ENCODE measurements around the gene RAB40A. TPM values are rescaled to one million over a fixed set of nuclear protein-coding genes. Genes with fewer than 3 reads are reported as not detected.

Gene RAB40A
- total and polyA plus RNA-seq, 2 donors (not counting 1 experiment from before 2014, with no cell fraction given) = 0.15 to 0.67 TPM

DNA sequence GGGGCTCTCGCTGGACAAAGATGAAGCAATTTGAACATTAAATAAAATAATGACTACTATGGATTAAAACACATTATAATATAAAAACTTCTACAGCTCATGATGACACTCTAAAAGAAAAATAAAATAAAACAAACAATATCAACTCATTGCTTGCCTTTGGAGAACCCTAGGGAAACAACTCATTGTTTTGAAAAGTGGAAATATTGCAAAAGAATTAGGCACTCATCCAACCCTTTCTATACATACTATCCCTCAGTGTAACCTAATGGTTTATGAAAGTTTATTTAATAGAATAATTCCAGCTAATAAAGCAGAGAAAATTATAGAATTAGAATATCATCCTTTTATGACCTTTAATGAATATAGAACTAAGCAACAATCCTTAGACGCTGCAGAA is 718 bp downstream of the RAB40A start:
- H3K27me3 Mint-ChIP-seq = no peaks in the 10 kb centered on the region
- H3K27ac Mint-ChIP-seq = no peak overlapping the region
- no peak overlapping the region for H3K4me3 Mint-ChIP-seq
- ChIA-PET CTCF (no interaction called here), POLR2A (no interaction called here)
- DNase-seq = no peak
- H3K4me2 ChIP-seq (replicated peaks; ENCODE audit: low read depth, low read length, poor library complexity, severe bottlenecking) = no peak overlapping the region
- WGBS (ENCODE audit: insufficient coverage) = no CpG with 5 or more reads among the region's 2 CpGs
- no peak overlapping the region for H3K27ac ChIP-seq (ENCODE audit: low read length in 2 of 2)
- no peak for ATAC-seq (ENCODE audit: low read depth)
- no peak overlapping the region for H3K4me3 ChIP-seq (ENCODE audit: control extremely low read depth in 1 of 5, extremely low read depth in 1 of 5, insufficient read depth in 1 of 5, low read depth in 2 of 5, low read length in 4 of 5)
- no peaks in the 10 kb centered on the region for H3K4me1 ChIP-seq (ENCODE audit: control insufficient read depth in 2 of 2, insufficient read depth in 2 of 2, low read length in 2 of 2)
- H3K36me3 ChIP-seq (replicated peaks in 1 of 2; ENCODE audit: control extremely low read depth in 1 of 2, control insufficient read depth in 1 of 2, extremely low read depth in 1 of 2, insufficient read depth in 2 of 2, low read length in 1 of 2) = no peaks in the 10 kb centered on the region
- no peak overlapping the region for H3K9ac ChIP-seq (ENCODE audit: low read length)
- intact Hi-C loops (cut with micrococcal nuclease) = no loop called here
- H3K27me3 ChIP-seq (replicated peaks in 1 of 4; ENCODE audit: control extremely low read depth in 1 of 4, control insufficient read depth in 3 of 4, insufficient read depth in 4 of 4, low read length in 3 of 4) = no peaks in the 10 kb centered on the region
- no peaks in the 10 kb centered on the region for H3K4me1 Mint-ChIP-seq
- no peaks in the 10 kb centered on the region for H3K79me2 ChIP-seq (ENCODE audit: control insufficient read depth, insufficient read depth, low read length)
- no peak overlapping the region for H2AFZ ChIP-seq (ENCODE audit: insufficient read depth, low read depth, low read length, poor library complexity, severe bottlenecking)
- no peaks in the 10 kb centered on the region for H3K9me3 ChIP-seq (ENCODE audit: control extremely low read depth in 1 of 3, control insufficient read depth in 2 of 3, insufficient read depth in 1 of 3, low read length in 2 of 3)
- no peaks in the 10 kb centered on the region for H3K9me3 Mint-ChIP-seq (ENCODE audit: insufficient read depth)
- no peaks in the 10 kb centered on the region for H4K20me1 ChIP-seq (ENCODE audit: control insufficient read depth, insufficient read depth, low read length, poor library complexity, severe bottlenecking)
- TF ChIP-seq EZH2 (IDR thresholded peaks at IDR 0.05; ENCODE audit: borderline replicate concordance, insufficient read depth, low read depth, low read length, poor library complexity, severe bottlenecking) = no peak
- TF ChIP-seq, protein P1, sequence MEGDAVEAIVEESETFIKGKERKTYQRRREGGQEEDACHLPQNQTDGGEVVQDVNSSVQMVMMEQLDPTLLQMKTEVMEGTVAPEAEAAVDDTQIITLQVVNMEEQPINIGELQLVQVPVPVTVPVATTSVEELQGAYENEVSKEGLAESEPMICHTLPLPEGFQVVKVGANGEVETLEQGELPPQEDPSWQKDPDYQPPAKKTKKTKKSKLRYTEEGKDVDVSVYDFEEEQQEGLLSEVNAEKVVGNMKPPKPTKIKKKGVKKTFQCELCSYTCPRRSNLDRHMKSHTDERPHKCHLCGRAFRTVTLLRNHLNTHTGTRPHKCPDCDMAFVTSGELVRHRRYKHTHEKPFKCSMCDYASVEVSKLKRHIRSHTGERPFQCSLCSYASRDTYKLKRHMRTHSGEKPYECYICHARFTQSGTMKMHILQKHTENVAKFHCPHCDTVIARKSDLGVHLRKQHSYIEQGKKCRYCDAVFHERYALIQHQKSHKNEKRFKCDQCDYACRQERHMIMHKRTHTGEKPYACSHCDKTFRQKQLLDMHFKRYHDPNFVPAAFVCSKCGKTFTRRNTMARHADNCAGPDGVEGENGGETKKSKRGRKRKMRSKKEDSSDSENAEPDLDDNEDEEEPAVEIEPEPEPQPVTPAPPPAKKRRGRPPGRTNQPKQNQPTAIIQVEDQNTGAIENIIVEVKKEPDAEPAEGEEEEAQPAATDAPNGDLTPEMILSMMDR (IDR thresholded peaks at IDR 0.05) = no peak

DNA sequence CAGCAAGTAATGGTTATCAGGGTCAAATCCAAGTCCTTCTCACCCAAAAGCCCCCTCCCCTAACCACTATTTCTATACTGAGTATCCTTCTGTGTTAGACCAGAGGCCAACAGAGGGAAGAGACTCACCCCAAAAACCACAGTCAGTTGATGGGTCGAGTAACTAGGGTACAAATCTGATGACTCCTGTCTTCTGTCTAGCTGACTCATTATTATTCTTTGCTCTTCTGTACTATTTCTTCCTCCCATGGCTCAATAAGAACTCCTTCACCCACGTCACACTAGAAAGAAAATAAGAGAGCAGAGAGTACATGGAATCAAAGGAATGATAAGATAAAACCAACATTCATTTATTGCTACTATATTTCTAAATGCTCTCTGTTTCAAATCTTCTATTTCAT is 2.0 kb downstream of the RAB40A start:
- no peaks in the 10 kb centered on the region for H3K27me3 ChIP-seq (replicated peaks in 1 of 4; ENCODE audit: control extremely low read depth in 1 of 4, control insufficient read depth in 3 of 4, insufficient read depth in 4 of 4, low read length in 3 of 4)
- DNase-seq (no peak), ATAC-seq (ENCODE audit: low read depth) (no peak)
- H3K79me2 ChIP-seq (ENCODE audit: control insufficient read depth, insufficient read depth, low read length) = no peaks in the 10 kb centered on the region
- no peak overlapping the region for H3K4me2 ChIP-seq (replicated peaks; ENCODE audit: low read depth, low read length, poor library complexity, severe bottlenecking)
- H3K9ac ChIP-seq (ENCODE audit: low read length) = no peak overlapping the region
- Mint-ChIP-seq H3K9me3 (ENCODE audit: insufficient read depth) (no peaks in the 10 kb centered on the region), H3K27me3 (no peaks in the 10 kb centered on the region), H3K27ac (no peak overlapping the region), H3K4me3 (no peak overlapping the region), H3K4me1 (no peaks in the 10 kb centered on the region)
- no peaks in the 10 kb centered on the region for H4K20me1 ChIP-seq (ENCODE audit: control insufficient read depth, insufficient read depth, low read length, poor library complexity, severe bottlenecking)
- no peaks in the 10 kb centered on the region for H3K4me1 ChIP-seq (ENCODE audit: control insufficient read depth in 2 of 2, insufficient read depth in 2 of 2, low read length in 2 of 2)
- ChIA-PET POLR2A (no interaction called here), CTCF (no interaction called here)
- H3K36me3 ChIP-seq (replicated peaks in 1 of 2; ENCODE audit: control extremely low read depth in 1 of 2, control insufficient read depth in 1 of 2, extremely low read depth in 1 of 2, insufficient read depth in 2 of 2, low read length in 1 of 2) = no peaks in the 10 kb centered on the region
- no peak overlapping the region for H3K27ac ChIP-seq (ENCODE audit: low read length in 2 of 2)
- intact Hi-C loops (cut with micrococcal nuclease) = no loop called here
- TF ChIP-seq, protein P1 (IDR thresholded peaks at IDR 0.05) = no peak
- TF ChIP-seq EZH2 (IDR thresholded peaks at IDR 0.05; ENCODE audit: borderline replicate concordance, insufficient read depth, low read depth, low read length, poor library complexity, severe bottlenecking) = no peak
- no peak overlapping the region for H3K4me3 ChIP-seq (ENCODE audit: control extremely low read depth in 1 of 5, extremely low read depth in 1 of 5, insufficient read depth in 1 of 5, low read depth in 2 of 5, low read length in 4 of 5)
- no CpG with 5 or more reads among the region's 2 CpGs for WGBS (ENCODE audit: insufficient coverage)
- H2AFZ ChIP-seq (ENCODE audit: insufficient read depth, low read depth, low read length, poor library complexity, severe bottlenecking) = no peak overlapping the region
- H3K9me3 ChIP-seq (ENCODE audit: control extremely low read depth in 1 of 3, control insufficient read depth in 2 of 3, insufficient read depth in 1 of 3, low read length in 2 of 3) = no peaks in the 10 kb centered on the region
